LNCaP clone FGC (cell line): ENCODE measurements around the gene PSMB2.

Experiments used
- DNase-seq: peaks from one replicate; pipeline ENCODE4 v3.0.0-alpha.2; 2011; ENCODE audit warnings: low read depth
- H3K4me3 ChIP-seq: 2 replicates; pipeline ENCODE4 v1.5.1; 2011; ENCODE audit warnings: mild to moderate bottlenecking, low read depth, low read length, control low read depth
- TF ChIP-seq, protein P1 (sequence below): IDR thresholded peaks from 2 replicates; pipeline ENCODE4 v1.5.1; 2012; ENCODE audit warnings: mild to moderate bottlenecking; ENCODE audit not compliant: control insufficient read depth, insufficient read depth; ENCODE audit errors: extremely low read depth

PSMB2 gene

DNA sequence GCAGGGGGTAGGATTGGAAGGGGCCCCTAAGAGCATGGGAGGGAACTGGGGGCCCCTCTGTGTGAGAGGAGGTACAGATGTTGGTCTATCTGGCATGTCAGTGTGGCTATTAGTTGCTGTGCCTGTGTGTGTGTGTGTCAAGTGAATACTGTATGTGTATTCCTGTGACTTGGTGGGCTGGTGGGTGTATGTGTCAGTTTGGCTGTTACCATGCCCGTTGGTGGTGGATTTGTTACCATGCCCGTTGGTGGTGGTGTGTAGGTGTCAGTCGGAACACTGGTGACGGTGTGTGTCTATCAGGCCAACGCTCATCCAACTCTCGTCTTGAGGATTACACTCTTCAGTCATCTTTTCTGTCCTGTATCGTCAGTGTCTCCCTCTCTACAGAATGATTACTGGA is 45.6 kb downstream of the PSMB2 start:
- DNase-seq: no peak
- TF ChIP-seq, protein P1, sequence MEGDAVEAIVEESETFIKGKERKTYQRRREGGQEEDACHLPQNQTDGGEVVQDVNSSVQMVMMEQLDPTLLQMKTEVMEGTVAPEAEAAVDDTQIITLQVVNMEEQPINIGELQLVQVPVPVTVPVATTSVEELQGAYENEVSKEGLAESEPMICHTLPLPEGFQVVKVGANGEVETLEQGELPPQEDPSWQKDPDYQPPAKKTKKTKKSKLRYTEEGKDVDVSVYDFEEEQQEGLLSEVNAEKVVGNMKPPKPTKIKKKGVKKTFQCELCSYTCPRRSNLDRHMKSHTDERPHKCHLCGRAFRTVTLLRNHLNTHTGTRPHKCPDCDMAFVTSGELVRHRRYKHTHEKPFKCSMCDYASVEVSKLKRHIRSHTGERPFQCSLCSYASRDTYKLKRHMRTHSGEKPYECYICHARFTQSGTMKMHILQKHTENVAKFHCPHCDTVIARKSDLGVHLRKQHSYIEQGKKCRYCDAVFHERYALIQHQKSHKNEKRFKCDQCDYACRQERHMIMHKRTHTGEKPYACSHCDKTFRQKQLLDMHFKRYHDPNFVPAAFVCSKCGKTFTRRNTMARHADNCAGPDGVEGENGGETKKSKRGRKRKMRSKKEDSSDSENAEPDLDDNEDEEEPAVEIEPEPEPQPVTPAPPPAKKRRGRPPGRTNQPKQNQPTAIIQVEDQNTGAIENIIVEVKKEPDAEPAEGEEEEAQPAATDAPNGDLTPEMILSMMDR: no peak
- H3K4me3 ChIP-seq: no peak overlapping the region

DNA sequence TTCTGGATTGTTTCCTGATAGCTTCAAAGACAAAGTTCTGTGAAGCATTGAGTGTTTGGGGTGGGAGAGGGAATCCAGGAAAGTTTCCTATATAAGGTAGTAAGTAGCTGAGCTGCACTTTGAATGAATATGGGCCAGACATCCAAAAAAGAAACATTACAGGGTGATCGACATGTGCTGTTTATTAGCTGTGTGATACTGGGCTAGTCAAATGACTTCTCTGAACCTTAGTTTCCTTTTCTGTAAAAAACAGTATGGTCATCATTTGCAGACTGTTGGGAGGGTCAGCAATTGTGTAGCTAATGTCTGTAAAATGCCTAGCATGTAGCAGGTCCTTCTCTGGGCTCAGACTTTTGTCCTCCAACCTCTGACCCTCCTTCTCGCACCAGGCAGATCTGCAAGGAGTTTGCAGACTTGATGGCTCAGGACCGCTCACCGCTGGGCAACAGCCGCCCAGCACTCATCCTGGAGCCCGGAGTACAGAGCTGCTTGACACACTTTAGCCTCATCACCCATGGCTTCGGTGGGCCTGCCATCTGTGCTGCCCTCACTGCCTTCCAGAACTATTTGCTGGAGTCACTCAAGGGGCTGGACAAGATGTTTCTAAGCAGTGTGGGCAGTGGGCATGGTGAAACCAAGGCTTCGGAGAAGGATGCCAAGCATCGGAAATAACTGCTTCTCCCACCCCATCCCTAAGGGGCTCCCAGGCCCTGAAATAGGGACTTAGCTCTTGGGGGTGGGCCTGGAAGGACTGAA is 47.1 kb downstream of the PSMB2 start:
- no peak for DNase-seq
- TF ChIP-seq, protein P1: no peak
- H3K4me3 ChIP-seq: no peak overlapping the region

DNA sequence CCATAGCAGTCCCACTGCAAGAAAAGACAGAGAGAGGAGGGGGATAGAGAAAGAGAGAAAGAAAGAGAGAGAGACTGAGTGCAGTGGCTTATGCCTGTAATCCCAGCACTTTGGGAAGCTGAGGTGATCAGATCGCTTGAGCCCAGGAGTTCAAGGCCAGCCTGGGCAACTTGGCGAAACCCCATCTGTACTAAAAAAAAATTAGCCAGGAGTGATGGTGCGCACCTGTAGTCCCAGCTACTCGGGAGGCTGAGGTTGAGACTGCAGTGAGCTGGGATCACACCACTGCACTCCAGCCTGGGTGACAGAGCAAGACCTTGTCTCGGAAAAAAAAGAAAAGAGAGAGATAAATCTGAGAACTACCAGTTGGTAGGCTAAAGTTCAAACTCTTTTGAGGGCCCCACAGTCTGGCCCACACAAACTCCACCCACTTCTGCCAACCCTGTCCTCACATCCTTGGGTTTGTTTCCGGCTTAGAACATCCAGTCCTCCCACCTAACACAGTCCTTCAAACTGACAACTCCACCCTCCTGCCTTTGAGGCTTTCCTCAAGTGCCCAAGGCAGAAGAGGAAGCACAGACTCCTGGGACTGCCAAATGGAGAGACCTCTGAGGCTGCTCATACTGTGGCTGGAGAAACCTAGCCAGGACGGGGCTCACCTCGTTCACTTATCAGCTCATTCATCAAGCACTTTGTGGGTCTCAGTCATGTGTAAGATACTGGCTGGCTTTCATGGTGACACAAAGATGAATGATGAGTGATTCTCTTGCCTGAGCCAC is 48.1 kb downstream of the PSMB2 start:
- no peak overlapping the region for H3K4me3 ChIP-seq
- TF ChIP-seq, protein P1: no peak
- DNase-seq: no peak

DNA sequence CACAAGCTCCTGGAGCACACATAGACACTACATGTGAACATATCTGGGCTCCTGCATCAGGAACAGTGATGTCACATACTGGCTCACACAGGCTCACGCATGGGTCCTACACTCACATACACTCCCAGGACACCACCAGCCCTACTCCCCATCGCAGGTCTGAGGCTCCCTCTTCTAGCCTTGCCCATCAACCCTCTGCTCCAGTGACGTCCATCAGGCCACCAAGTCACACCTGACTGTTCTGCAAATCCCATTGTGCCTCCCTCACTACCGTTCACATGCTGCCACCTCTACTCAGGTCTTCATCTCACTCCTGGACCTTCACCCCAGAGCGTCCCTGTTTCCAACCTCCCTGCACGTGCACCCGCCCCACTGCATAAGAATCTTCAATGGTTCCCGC is 50.1 kb downstream of the PSMB2 start:
- TF ChIP-seq, protein P1: no peak
- no peak for DNase-seq
- no peak overlapping the region for H3K4me3 ChIP-seq

DNA sequence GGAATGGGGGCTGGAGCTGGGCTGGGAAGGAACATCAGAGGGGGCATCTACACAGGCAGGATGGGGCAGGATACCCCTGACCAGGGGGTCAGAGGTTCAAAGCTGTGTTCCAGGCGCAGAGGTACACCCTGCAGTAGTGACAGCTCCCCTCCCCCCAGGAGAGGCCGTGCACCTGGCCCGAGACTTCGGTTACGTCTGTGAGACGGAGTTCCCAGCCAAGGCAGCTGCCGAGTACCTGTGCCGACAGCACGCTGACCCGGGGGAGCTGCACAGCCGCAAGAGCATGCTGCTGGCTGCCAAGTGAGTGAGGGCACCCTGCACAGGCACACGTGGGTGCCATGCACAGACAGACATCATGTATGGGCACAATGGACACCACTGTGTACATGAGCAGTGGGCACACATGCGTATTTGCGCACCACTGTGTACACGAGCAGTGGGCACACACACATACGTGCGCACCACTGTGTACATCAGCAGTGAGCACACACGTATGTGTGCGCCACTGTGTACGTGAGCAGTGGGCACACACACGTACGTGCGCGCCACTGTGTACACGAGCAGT is 50.8 kb downstream of the PSMB2 start:
- TF ChIP-seq, protein P1: no peak
- no peak for DNase-seq
- H3K4me3 ChIP-seq: no peak overlapping the region

DNA sequence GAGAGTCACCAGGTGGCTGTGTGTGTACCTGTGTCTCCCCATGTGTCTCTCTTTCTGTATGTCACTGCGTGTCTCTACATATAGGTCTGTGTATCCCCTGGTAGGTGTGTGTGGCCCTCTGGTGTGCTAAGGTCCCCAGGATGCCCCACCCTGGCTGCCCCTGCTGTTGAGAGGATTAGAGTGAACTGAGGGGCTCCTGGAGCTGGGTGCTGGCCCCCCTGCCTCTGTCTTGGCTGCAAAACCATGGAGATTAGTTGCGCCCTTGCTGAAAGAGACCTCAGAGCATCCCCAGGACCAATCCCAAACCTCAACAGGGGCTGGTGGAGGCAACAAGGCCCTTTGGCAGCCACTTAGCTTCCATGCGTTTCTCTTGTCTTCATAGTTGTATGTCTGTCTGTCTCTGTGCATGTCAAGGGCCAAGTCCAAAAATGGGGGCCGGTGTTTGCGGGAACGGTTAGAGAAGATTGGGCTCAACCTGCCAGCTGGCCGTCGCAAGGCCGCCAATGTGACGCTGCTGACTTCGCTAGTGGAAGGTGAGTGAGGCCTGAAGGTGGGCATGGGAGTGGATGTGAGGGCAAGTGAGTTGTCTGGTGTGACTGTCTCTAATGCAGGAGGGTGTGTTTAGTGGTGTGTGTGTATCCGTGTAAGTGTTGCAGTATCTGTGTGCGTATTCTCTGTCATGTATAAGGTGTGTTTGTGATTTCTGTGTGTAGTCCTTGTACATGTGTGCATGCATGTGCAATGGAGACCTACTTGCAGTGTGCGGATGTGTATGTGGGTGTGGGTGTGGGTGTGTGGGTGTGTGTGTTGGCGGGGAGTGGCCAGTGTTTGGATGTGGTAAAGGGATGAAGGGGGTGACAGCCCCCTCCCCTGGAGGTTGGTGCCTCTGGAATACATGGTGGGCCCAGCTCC is 51.6 kb downstream of the PSMB2 start:
- no peak overlapping the region for H3K4me3 ChIP-seq
- TF ChIP-seq, protein P1: no peak
- no peak for DNase-seq
